ENCODE measurements around the gene ART3.

GRCh38 chr4:76096076-76096475 is 21.6 kb downstream of the ART3 start:
- no peak for TF ChIP-seq CTCF (conservative IDR thresholded peaks at IDR 0.05 in 1 of 2, IDR thresholded peaks at IDR 0.05 in 1 of 2; ENCODE audit: extremely low read depth in 1 of 2, insufficient read depth in 1 of 2, low read depth in 1 of 2, low read length in 2 of 2)
- TF ChIP-seq EZH2 (IDR thresholded peaks at IDR 0.05; ENCODE audit: borderline replicate concordance, low read length): no peak
